ENCODE measurements around the gene COL15A1. TPM values are rescaled to one million over a fixed set of nuclear protein-coding genes. Genes with fewer than 3 reads are reported as not detected.

COL15A1 gene
- total RNA-seq, 1 experiment from 2014 or later, result not detected

DNA sequence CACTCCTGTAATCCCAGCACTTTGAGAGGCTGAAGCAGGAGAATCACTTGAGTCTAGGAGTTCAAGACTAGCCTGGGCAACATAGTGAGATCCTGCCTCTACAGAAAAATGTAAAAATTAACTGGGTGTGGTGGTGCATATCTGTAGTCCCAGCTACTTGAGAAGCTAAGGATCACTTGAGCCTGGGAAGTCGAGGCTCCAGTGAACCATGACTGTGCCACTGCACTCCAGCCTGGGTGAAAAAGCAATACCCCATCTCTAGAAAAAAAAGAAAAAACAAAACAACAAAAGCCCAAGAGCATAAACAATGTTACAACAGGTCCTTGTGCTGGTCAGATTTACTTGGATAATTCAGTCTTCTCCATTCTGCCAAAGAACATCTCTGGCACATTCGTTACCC, 116.9 kb downstream of the COL15A1 start:
- H4K5ac ChIP-seq (ENCODE audit: insufficient read length, low read depth, low read length), result no peak overlapping the region
- H2BK5ac ChIP-seq (ENCODE audit: insufficient read length, low read length), result no peak overlapping the region
- H4K20me1 ChIP-seq (ENCODE audit: control insufficient read depth, insufficient read depth, insufficient read length), result no peaks in the 10 kb centered on the region
- no peak overlapping the region for H2AK5ac ChIP-seq (ENCODE audit: insufficient read length, low read length)
- H3K4ac ChIP-seq (ENCODE audit: low read depth, low read length), result no peak overlapping the region
- H3K9ac ChIP-seq (ENCODE audit: extremely low read depth, insufficient read length, low read length), result no peak overlapping the region
- H3K23ac ChIP-seq (ENCODE audit: insufficient read length, low read depth, low read length), result no peak overlapping the region
- H2BK20ac ChIP-seq (ENCODE audit: low read depth, low read length, poor library complexity, severe bottlenecking), result no peak overlapping the region
- no peak overlapping the region for H2BK12ac ChIP-seq (ENCODE audit: insufficient read length, low read depth, low read length)
- no peak overlapping the region for H3K27ac ChIP-seq (ENCODE audit: insufficient read length, low read depth, low read length)
- Mint-ChIP-seq H3K9me3 (no peaks in the 10 kb centered on the region), H3K27ac (no peak overlapping the region), H3K4me1 (no peaks in the 10 kb centered on the region), H3K4me3 (no peak overlapping the region), H3K36me3 (ENCODE audit: insufficient read depth in 1 of 3, low read depth in 3 of 3) (no peaks in the 10 kb centered on the region), H3K27me3 (ENCODE audit: low read depth) (peaks cover 12% of the 10 kb centered on the region)
- H3T11ph ChIP-seq (ENCODE audit: low read length), result no peak overlapping the region
- H4K8ac ChIP-seq (replicated peaks; ENCODE audit: insufficient read length, low read depth, low read length), result no peak overlapping the region
- no peaks in the 10 kb centered on the region for H3K79me1 ChIP-seq (ENCODE audit: insufficient read depth, low read depth, low read length, poor library complexity, severe bottlenecking)
- H3K23me2 ChIP-seq (ENCODE audit: insufficient read length, low read depth, low read length, poor library complexity, severe bottlenecking), result no peaks in the 10 kb centered on the region
- no peak overlapping the region for H3K56ac ChIP-seq (ENCODE audit: insufficient read length, low read depth, low read length)
- no CpG with 5 or more reads among the region's 2 CpGs for WGBS (ENCODE audit: extremely low coverage, insufficient read length, low lambda C conversion rate)
- no peak overlapping the region for H3K18ac ChIP-seq (ENCODE audit: insufficient read length, low read depth, low read length)
- no peaks in the 10 kb centered on the region for H3K9me3 ChIP-seq (ENCODE audit: control insufficient read depth, low read depth, low read length)
- H4K91ac ChIP-seq (ENCODE audit: insufficient read length, low read depth, low read length), result no peak overlapping the region
- H2BK15ac ChIP-seq (ENCODE audit: low read depth, low read length), result no peak overlapping the region
- TF ChIP-seq CTCF (conservative IDR thresholded peaks at IDR 0.05), result no peak
- H3K27me3 ChIP-seq (ENCODE audit: insufficient read depth, low read length), result no peaks in the 10 kb centered on the region
- DNase-seq, result no peak
- H3K79me2 ChIP-seq (ENCODE audit: insufficient read depth, low read length), result no peaks in the 10 kb centered on the region
- H3K14ac ChIP-seq (ENCODE audit: insufficient read depth, low read length), result no peak overlapping the region
- no peaks in the 10 kb centered on the region for H3K4me1 ChIP-seq (ENCODE audit: insufficient read depth, low read length)
- H3K4me2 ChIP-seq (ENCODE audit: insufficient read depth, insufficient read length, low read length), result no peak overlapping the region
- H2AFZ ChIP-seq (ENCODE audit: low read length), result no peak overlapping the region
- no peak overlapping the region for H2BK120ac ChIP-seq (ENCODE audit: low read depth, low read length, poor library complexity, severe bottlenecking)
